ENCODE results near the gene TRIM62. TPM values are rescaled to one million over a fixed set of nuclear protein-coding genes. Genes with fewer than 3 reads are reported as not detected.
"Not testable (repeated sequence)": the region's sequence is repeated elsewhere in the genome, so short reads cannot be mapped to it uniquely, and the experiment has no call there.

TRIM62 gene
- total RNA-seq, 1 donor from 2014 or later = 1.7 TPM

- no peak for DNase-seq (ENCODE audit: low read depth in 2 of 2)
Observed at GRCh38 chr1:33140153-33141149, 41.4 kb downstream of the TRIM62 start.

GRCh38 chr1:33137800-33138199 is 44.0 kb downstream of the TRIM62 start:
- DNase-seq (ENCODE audit: low read depth in 2 of 2) = peak; percentile 22 to 57

- DNase-seq (ENCODE audit: low read depth in 2 of 2) = not testable (repeated sequence)
Observed at GRCh38 chr1:33136041-33136440, 45.8 kb downstream of the TRIM62 start.

- no peak for DNase-seq (ENCODE audit: low read depth in 2 of 2)
Observed at GRCh38 chr1:33133478-33134105, 48.3 kb downstream of the TRIM62 start.

- no peak for DNase-seq (ENCODE audit: low read depth in 2 of 2)
Observed at GRCh38 chr1:33132549-33132948, 49.3 kb downstream of the TRIM62 start.

- DNase-seq (ENCODE audit: low read depth in 2 of 2) = no peak
Observed at GRCh38 chr1:33131191-33131590, 50.7 kb downstream of the TRIM62 start.

- no peak for DNase-seq (ENCODE audit: low read depth in 2 of 2)
Observed at GRCh38 chr1:33130297-33130696, 51.5 kb downstream of the TRIM62 start.

- no peak for DNase-seq (ENCODE audit: low read depth in 2 of 2)
Observed at GRCh38 chr1:33128781-33129180, 53.1 kb downstream of the TRIM62 start.

GRCh38 chr1:33127001-33127823 is 54.6 kb downstream of the TRIM62 start:
- DNase-seq (ENCODE audit: low read depth in 2 of 2) = peak; percentile 98

- DNase-seq (ENCODE audit: low read depth in 2 of 2) = no peak
Observed at GRCh38 chr1:33126411-33127000, 55.3 kb downstream of the TRIM62 start.

GRCh38 chr1:33124647-33125046 is 57.2 kb downstream of the TRIM62 start:
- not testable (repeated sequence) for DNase-seq (ENCODE audit: low read depth in 2 of 2)

GRCh38 chr1:33123266-33123665 is 58.6 kb downstream of the TRIM62 start:
- DNase-seq (ENCODE audit: low read depth in 2 of 2) = no peak

GRCh38 chr1:33122483-33123178 is 59.2 kb downstream of the TRIM62 start:
- DNase-seq (ENCODE audit: low read depth in 2 of 2) = no peak

- no peak for DNase-seq (ENCODE audit: low read depth in 2 of 2)
Observed at GRCh38 chr1:33121728-33122127, 60.1 kb downstream of the TRIM62 start.

- no peak for DNase-seq (ENCODE audit: low read depth in 2 of 2)
Observed at GRCh38 chr1:33120436-33121231, 61.2 kb downstream of the TRIM62 start.

- no peak for DNase-seq (ENCODE audit: low read depth in 2 of 2)
Observed at GRCh38 chr1:33119532-33120217, 62.2 kb downstream of the TRIM62 start.

- DNase-seq (ENCODE audit: low read depth in 2 of 2) = no peak
Observed at GRCh38 chr1:33119050-33119449, 62.8 kb downstream of the TRIM62 start.

GRCh38 chr1:33118274-33118673 is 63.6 kb downstream of the TRIM62 start:
- DNase-seq (ENCODE audit: low read depth in 2 of 2) = no peak

- no peak for DNase-seq (ENCODE audit: low read depth in 2 of 2)
Observed at GRCh38 chr1:33117440-33118085, 64.3 kb downstream of the TRIM62 start.

Data from dermis microvascular lymphatic vessel endothelial cell (primary cell).